ENCODE measurements around the gene FAIM.
"Not testable (repeated sequence)": the region's sequence is repeated elsewhere in the genome, so short reads cannot be mapped to it uniquely, and the experiment has no call there.

Gene FAIM

DNA sequence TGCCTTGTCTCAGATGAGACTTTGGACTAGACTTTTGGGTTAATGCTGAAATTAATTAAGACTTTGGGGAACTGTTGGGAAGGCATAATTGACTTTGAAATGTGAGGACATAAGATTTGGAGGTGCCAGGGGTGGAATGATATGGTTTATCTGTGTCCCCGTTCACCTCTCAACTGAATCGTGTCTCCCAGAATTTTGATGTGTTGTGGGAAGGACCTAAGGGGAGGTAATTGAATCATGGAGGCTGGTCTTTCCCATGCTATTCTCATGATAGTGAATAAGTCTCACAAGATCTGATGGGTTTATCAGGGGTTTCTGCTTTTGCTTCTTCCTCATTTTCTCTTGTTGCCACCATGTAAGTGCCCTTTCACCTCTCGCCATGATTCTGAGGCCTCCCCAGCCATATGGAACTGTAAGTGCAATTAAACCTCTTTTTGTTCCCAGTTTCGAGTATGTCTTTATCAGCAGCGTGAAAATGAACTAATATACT lies 4.4 kb upstream of the FAIM start:
- DNase-seq = not testable (repeated sequence)

GRCh38 chr3:138609898-138610266 lies 1.3 kb downstream of the FAIM start:
- DNase-seq = no peak

DNA sequence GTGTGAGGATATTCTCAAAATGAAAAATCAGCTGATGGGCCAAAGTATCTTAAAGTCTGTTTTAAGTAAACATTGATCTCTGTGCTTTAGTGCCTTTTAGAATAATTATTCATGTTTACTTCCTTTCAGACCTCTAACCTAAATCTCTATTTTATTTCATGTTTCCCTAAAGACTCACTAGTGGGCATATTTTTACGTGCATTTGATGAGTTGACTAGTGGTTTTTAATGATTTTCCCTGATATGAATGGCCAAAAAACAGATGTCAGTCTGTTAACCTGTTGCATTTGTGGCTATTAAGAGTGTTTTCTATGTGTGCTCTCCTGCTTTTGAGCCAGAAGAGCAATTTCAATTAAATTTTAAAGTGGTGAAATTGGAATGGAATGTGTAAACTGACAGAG lies 6.9 kb downstream of the FAIM start:
- no peak for DNase-seq

DNA sequence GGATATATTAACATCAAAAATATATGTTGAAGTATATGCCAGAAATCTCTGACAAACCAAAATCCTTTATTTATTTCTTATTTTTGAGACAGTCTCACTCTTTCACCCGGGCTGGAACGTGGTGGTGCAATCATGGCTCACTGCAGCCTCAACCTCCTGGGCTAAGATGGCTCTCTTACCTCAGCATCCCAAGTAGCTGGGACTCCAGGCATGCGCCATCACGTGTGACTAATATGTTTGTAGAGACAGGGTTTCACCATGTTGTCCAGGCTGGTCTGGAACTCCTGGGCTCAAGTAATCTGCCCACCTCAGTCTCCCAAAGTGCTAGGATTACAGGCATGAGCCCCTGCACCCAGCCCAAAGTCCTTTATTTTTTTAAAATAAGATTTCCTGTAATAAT lies 11.9 kb downstream of the FAIM start:
- DNase-seq = no peak

GRCh38 chr3:138624518-138624917 lies 15.9 kb downstream of the FAIM start:
- DNase-seq = no peak

DNA sequence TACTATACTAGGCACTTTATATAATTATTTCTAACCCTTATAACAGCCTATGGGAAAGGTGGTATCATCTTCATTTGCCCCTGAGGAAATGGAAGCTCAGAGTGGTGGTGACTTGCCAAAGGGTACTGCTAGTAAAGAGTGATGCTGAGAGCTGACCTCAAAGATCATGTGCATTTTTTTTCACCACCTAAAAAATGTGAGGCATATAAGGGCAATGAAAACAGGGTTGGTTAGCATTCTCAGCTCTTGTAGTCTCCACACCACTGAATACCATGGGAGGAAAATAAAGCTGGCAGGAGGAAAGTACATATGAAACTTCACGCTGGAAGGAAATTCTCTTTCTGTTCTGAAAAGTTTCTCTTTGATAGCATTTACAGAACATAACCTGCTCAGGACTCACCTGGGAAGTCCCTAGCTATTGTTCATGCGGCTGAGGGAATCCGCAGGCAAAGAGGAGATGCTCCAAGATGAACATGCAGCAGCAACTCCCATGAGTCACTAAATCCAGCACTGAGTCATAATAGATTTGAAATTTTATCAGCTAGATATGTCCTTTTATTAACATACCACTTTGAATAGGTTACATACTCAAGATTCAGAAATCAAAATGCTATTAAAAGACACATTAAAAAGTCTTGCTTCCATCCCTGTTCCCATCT lies 17.3 kb downstream of the FAIM start:
- no peak for DNase-seq

DNA sequence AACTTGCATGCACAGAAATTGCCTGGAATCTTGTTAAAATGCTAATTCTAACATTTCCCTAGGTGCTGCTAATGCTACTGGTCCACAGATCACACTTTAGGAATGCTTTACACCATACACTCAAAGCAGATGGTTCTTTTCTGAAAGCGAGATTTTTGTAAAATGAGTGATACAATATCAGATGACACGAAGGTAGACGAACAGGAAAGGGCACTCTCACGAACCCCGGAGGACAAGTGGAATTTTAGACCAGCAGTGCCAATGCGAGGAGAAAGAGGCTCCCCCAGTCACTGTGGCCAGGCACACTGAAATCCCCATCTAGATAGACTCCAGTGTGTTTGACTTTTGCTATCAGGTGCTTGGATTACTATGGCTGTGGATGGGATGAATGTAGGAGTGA lies 21.0 kb downstream of the FAIM start:
- no peak for DNase-seq

DNA sequence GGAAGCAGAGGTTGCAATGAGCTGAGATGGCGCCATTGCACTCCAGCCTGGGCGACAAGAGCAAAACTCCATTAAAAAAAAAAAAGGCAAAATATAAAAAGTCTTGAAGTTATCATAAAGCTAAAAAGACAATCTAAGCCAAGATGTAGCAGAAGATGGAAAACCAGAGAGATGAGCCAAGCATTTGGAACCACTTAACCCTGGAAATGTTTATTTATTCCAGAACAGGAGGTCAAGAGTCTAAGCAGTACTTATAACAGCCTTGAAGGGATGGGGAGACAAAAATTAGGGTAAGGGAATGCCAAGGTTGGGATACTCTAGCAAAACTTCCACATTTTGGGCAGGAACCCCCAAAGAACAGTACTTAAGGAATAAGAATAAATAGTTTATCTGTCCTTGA lies 30.1 kb downstream of the FAIM start:
- no peak for DNase-seq

GRCh38 chr3:138640537-138640936 lies 32.0 kb downstream of the FAIM start:
- DNase-seq = no peak

DNA sequence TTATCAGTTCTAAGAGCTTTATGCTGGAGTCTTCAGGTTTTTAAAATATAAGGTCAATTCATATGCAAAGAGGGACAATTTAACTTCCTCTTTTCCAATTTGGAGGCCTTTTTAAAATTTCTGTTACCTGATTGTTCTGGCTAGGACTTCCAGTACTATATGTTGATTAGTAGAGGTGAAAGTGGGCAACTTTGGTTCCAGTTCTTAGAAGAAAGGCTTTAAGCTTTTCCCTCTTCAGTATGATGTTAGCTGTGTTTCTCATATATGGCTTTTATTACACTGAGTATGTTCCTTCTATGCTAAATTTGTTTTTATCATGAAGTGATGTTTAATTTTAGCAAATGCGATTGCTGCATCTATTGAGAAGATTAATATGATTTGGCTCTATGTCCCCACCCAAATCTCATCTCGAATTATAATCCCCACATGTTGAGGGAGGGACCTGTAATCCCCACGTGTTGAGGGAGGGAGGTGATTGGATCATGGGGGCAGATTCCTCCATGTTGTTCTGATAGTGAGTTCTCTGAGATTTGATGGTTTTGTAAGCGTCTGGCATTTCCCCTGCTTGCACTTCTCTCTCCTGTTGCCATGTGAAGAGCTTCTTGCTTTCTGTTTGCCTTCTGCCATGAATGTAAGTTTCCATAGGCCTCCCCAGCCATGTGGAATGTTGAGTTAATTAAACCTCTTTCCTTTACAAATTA lies 33.8 kb downstream of the FAIM start:
- DNase-seq = no peak

DNA sequence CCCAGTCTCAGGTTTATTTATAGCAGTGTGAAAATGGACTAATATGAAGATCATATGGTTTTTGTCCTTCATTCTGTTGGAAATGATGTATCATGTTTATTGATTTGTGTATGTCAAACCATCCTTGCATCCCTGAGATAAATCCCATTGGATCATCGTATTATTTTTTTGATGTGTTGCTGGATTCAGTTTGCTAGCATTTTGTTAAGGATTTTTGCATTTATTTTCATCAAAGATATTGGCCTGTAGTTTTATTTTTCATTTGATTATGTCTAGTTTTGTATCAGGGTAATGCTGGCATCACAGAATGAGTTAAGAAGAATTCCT lies 34.3 kb downstream of the FAIM start:
- no peak for DNase-seq

GRCh38 chr3:138646008-138646407 lies 37.4 kb downstream of the FAIM start:
- no peak for DNase-seq

GRCh38 chr3:138646513-138646912 lies 37.9 kb downstream of the FAIM start:
- no peak for DNase-seq

DNA sequence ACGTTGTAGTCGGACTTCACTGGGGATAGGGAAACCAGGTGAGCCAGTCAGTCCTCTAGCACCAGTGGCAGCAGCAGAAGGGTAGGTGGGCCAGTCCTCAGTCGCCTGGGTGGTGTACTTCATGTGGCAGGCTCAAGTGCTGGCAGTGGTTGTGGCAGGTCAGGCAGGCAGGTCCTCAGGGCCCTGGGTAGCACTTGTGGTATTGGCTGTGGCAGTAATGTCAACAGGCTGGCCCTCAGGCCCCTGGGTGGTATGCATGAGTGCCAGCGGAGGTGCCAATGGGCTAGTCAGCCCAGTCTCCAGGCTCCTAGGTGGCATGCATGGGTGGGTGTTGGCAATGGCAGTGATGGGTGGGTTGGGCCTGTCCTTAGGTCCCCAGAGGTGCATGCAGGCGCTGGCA lies 40.6 kb downstream of the FAIM start:
- no peak for DNase-seq

DNA sequence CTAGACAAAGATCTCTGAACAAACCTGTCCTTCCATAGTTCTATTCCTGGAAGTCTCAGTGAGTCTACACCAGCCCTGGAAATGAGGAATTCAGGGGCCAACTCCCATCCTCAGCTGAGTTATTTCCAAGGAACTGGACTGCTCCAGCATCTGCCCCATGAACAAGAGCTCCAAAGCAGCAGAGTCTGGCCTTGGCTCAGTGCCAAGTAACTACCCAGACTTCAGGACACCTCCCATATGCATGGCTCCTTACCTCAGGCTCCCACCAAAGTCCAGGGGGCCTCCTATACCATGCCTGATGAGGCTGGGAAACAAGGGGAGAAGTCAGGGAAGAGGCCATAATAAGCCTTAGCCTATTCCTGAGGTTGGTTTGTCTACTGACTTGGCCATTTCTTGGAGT lies 45.0 kb downstream of the FAIM start:
- peak; percentile 22 for DNase-seq

- DNase-seq = no peak
Observed at GRCh38 chr3:138657508-138657907, 48.9 kb downstream of the FAIM start.

- no peak for DNase-seq
Observed at GRCh38 chr3:138668107-138668506, 59.5 kb downstream of the FAIM start.

DNA sequence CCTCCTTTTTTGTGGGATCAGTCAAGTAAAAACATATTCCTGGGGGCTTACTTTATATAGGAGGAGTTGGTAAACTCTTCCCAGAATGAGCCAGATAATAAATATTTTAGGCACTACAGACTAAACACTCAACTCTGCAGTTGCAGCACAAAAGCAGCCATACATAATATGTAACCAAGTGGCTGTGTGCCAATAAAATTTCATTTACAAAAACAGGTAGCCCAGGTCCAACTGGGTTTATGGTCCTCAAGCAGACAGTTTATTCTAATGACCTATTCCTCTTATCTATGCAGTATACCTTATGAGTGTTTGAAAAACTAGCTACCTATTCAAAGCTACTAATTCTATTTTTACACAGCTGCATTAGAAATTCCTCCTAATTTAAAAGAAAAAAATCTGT lies 61.8 kb downstream of the FAIM start:
- DNase-seq = no peak

- no peak for DNase-seq
Observed at GRCh38 chr3:138673641-138674530, 65.3 kb downstream of the FAIM start.

GRCh38 chr3:138675393-138675792 lies 66.8 kb downstream of the FAIM start:
- DNase-seq = peak; percentile 19

DNA sequence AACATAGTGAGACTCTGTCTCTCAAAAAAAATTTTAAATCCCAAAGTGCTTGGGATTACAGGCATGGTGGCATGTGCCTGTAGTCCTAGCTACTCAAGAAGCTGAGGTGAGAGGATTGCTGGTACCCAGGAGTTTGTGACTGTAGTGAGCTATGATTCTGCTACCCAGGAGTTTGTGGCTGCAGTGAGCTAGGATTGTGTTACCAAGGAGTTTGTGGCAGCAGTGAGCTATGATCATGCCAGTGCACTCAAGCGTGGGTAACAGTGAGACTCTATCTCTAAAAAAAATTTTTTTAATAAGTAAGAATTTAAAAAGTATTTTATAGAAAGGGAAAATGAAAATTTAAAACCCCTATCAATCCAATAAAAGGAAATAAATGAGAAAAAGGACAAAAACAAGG lies 69.5 kb downstream of the FAIM start:
- no peak for DNase-seq

GRCh38 chr3:138678874-138679392 lies 70.4 kb downstream of the FAIM start:
- no peak for DNase-seq

DNA sequence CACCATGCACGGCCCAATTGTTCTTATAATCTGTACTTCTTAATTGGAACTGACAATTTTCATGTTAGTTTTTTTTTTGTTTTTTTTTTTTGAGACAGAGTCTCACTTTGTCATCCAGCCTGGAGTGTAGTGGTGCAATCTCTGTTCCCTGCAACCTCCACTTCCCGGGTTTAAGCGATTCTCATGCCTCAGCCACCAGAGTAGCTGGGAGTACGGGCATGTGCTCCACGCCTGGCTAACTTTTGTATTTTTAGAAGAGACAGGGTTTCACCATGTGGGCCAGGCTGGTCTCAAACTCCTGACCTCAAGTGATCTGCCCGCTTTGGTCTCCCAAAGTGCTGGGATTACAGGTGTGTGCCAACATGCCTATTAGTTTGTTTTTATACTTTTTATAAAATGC lies 72.4 kb downstream of the FAIM start:
- not testable (repeated sequence) for DNase-seq

Data from hematopoietic multipotent progenitor cell treated with erythropoietin and hydrocortisone succinate and interleukin-3 and kit ligand, for 8 days (in vitro differentiated cells).